Right lung (tissue), 10 donors: ENCODE data around the gene WDR35. TPM values are rescaled to one million over a fixed set of nuclear protein-coding genes. Genes with fewer than 3 reads are reported as not detected.

ENCODE experiments used
- DNase-seq, 2 donors: peaks; one replicate each; pipeline ENCODE4 v3.0.0-alpha.2; 2013
- long read RNA-seq, 8 donors: transcript quantifications; one replicate each; lab custom pipeline, GENCODE V29; 2026
- polyA plus RNA-seq, 5 donors: library from polyadenylated mRNA; unstranded; fragments of 120-200 nt; gene quantifications; one replicate each; pipeline versions ENCODE4 v1.2.1 to v1.2.3, GENCODE V29; 2013; ENCODE audit warnings: inconsistent platforms in 1 of 5, low replicate concordance in 1 of 5; ENCODE audit not compliant: insufficient read length in 5 of 5, insufficient read depth in 1 of 5

Gene WDR35
- polyA plus RNA-seq = 10 to 100 TPM; 21.1 to 42.1 (median 30.6) TPM
- long read RNA-seq, donor 1, partial matches to known transcripts = 5 of 5 reads
- long read RNA-seq, donor 1, other reads (novel, unspliced or antisense) = 0 of 5 reads
- long read RNA-seq, donor 2 = 0 reads
- long read RNA-seq, donor 3, partial matches to known transcripts = 13 of 13 reads
- long read RNA-seq, donor 3, other reads (novel, unspliced or antisense) = 0 of 13 reads
- long read RNA-seq, donor 4 = 0 reads
- long read RNA-seq, donor 5, partial matches to known transcripts = 13 of 13 reads
- long read RNA-seq, donor 5, other reads (novel, unspliced or antisense) = 0 of 13 reads
- long read RNA-seq, donor 6, full-length matches to known transcripts = 1 of 7 reads
- long read RNA-seq, donor 6, partial matches to known transcripts = 6 of 7 reads
- long read RNA-seq, donor 6, other reads (novel, unspliced or antisense) = 0 of 7 reads
- long read RNA-seq, donor 7 = 0 reads
- long read RNA-seq, donor 8 = 0 reads

DNA sequence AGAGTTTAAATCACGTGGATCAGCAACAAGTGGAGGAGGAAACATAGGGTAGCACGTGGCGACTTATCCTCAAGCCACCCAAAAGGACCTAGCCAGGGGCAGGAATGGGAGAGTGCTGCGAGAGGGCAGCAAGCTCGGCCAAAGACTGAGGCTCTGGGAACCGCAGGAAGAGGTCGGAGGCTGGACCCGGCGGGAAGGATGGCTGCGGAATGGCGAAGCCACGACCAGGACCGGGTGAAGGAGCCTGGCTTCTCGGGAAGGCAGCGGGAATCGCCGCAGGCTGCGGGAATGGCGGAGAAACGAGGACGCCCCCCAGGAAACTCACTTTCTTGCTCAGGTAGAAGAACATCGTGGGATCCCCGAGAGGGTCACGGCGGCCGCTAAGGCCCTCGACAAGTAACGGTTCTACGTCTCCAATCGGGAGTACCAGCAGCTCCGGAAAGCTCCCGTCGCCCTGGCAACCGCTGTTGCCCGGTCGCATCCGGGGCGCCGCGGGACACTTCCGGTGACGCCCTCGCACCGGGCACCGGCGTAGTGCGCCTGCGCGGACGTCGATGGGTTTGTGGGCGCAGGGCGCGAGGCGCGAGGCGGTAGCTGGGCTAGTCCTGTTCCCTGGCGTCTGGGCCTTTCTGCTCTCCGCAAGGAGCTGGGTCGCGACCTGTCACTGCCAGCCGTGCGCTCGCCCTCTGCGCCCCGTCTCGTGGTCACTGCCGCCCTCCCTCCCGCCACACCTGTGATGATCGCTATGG lies at the start of gene WDR35:
TSS of gene WDR35 (minus strand) at position 439 of the 749 bp plus-strand sequence. CDS start at position 349, 90 bp downstream.
- peak; percentile 88 to 90 for DNase-seq

DNA sequence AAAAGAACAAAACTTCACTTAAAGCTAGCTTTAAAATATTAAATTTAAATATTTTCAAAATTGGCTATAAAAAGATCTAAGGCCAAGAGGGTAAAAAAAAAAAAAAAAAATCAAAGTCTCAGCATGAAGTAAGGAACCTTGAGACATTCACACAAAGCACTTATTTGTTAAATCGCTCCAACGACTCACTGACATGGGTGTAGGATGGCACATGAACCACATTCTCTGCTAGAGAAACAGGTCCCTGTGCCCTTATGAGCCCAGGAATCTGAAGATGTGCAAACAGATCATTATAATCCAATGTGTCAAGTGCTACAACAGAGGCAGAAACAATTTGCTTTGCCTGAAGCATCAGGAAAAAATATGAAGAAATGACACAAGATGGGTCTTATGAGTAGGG lies 47.8 kb upstream of the WDR35 start:
- no peak for DNase-seq

DNA sequence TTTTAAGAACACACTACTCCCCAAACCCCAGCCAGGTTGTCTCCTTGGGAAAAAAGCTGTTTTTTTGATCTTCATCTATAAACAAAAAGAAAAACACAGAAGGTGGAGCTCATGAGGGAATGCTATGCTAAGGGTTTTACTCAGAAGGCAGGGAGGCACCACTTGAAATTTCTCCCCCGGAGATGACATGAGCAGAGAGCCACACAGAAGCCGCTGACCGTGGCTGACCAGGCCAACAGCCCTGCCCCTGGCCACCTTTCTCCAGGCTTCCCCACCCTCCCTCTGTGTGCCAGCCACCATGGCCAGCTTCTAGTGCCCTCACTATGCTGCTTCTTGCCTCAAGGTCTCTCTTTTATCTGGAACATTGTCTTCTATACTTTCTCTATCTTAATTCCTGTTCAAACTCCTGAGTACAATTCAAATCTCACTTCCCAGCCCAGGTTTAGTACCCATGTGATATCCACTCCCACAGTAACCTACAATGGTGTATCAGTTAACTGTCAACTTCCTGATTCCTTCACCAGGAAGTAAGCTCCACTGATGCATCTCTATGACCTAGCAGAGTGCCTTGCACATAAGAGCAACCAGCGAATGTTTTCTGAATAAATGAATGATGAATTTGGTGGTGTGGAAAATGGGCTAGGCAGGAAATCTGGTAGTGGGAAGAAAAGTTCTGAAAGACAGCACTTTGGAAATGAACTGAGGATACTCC lies 46.2 kb upstream of the WDR35 start:
- DNase-seq = no peak

DNA sequence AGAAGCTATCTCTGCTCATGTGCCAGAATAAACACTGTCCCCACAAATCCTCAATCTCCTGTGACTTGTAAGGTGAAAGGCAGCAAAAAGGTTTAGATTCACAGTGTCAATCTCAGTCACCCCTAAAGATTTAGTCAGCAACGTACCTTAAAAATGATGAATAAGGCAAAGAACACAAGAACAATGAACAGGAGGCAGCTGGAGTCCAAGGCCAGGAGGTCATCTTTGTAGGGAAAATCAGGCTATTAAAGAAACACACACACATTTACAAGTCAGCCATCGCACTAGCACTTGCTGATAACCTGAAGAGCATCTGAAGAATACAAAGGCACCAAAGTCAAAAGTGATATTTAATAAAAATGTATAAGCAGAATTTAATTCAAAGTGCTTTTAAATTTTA lies 44.9 kb upstream of the WDR35 start:
- DNase-seq = no peak

DNA sequence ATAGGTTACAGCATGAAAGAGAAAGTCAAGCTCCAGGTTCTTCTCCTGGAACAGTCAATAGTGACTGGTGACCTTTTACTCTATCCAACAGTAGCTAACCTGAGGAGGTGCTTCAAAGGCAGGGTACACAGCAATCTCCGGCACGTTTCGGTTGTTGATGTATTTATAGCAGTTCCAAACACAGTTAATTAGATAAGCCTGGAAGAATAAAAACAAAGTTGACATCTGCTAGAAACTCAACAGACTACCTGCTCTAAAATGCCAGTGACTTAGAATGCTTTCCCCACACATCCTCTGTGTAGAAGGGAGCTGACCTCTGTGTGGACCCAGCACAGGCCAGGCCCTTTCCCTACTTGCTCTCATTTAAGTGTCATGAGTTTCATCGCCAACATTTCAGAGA lies 44.3 kb upstream of the WDR35 start:
- no peak for DNase-seq

DNA sequence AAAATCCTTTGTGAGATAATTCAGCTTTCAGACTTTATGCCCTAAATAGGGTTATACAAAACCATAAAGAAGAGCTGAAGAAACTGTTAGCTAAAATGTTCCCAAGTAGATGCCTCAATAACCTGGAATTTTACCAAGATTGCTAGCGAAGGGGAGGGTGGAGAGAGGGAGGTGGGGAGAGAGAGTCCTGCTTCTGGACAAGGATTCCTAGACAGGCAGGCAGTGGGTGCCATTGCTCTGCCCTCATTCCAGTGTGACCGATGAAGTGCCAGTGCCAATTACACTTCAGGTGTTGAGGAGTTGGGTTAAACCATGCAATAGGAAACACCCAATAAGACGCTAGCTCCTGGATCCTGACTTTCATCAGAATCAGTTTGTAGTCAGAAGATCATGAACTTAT lies 43.4 kb upstream of the WDR35 start:
- DNase-seq = no peak

DNA sequence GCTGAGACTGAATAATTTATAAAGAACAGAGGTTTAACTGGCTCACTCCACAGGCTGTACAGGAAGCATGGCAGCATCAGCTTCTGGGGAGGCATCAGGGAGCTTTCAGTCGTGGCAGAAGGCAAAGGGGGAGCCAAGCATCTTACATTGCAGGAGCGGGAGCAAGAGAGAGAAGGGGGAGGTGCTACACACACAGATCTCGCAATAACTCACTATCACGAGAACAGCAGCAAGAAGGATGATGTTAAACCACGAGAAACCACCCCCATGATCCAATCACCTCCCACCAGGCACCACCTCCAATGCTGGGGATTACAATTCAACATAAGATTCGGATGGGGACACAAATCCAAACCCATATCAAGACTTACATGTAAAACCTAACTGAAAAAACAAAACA lies 40.3 kb upstream of the WDR35 start:
- DNase-seq = no peak

DNA sequence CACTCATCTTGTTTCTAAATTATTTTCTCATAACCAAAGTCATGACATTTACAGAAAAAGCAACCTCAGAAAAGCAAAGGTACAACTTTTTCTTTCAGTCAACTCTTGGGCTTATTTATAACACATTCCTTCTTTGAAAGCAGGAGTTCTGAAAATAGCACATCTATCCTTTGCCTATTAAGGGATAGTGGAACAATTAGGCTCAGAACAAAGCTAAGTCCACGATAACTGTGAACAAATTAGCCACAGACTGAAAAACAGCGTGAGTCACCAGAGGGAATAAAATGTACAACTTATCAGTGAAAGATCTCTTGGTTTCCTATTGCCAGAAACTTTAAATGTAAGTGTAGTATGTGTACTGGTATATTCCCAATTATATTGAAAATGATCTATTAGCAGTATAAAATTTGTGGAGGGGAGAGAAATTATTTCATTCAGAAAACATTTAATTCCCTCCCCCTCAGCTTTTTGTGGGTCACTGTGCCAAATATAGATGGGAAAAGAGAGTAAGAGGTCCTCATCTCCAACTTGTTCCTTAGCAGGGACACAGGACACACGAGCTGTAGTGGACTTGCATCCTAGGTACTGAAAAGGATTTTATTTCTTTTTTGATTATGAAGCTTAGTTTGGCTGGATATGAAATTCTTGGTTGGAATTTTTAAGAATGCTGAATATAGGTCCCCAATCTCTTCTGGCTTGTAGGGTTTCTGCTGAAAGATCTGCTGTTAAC lies 38.0 kb upstream of the WDR35 start:
- no peak for DNase-seq

DNA sequence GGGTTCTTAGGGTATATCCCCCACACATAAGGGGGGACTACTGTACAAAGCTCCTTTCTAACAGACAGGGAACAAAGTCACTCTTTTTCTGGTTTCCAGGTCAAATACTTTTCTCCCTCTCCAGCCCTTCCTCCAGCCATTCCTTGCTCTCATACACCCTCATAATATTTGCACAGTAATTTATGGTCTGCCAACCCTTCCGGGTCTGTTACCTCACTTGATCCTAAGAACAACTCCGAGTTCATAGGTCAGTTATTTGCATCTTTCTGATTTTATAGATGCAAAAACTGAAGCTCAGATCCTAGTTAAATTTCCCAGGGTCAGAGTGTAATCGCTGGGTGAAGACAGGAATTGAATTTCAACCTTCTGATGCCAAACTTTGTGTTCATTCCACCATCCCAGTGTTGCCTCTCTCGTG lies 37.4 kb upstream of the WDR35 start:
- DNase-seq = no peak

DNA sequence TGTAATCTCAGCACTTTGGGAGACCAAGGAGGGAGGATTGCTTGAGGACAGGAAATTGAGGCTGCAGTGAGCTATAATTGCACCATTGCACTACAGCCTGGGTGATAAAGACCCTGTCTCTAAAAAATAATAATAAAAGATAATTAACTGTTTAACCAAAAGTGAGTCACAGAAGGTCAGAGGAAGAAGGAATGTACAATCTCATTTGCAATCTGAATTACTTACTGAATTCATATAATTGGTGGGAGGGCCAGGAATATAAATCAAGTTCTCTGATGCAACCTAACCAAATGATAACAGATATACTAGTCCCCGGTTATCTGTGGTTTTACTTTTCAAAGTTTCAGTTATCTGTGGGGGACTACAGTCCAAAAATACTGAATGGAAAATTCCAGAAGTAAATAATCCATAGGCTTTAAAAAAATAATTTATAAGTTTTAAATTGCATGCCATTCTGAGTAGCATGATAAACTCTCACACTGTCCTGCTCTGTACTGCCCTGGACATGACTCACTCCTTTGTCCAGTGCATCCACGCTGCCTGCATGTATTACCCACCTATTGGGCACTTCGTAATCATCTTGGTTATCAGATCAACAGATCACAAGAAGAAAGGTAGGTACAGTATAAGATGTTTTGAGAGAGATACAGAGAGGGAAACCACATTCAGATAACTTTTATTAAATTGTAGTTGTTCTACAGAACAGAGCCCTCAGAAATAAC lies 35.3 kb upstream of the WDR35 start:
- no peak for DNase-seq

DNA sequence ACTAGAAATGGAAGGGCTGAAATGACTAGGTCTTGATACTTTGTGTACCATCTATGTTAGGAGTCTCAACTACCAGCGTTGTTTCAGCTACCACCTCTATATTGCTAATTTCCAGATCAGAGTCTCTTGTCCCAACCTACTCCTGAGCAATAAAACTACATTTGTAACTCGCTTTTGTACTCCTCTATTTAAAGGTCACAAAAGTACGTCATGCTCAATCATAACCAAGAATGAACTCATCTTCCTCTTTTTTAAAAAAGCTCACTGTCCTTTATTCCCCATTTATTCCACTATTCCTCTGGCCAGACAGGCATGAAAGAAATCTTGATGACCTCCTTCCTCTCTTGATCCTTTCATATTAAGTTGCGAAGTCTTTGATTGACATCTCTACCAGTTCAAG lies 33.8 kb upstream of the WDR35 start:
- no peak for DNase-seq

DNA sequence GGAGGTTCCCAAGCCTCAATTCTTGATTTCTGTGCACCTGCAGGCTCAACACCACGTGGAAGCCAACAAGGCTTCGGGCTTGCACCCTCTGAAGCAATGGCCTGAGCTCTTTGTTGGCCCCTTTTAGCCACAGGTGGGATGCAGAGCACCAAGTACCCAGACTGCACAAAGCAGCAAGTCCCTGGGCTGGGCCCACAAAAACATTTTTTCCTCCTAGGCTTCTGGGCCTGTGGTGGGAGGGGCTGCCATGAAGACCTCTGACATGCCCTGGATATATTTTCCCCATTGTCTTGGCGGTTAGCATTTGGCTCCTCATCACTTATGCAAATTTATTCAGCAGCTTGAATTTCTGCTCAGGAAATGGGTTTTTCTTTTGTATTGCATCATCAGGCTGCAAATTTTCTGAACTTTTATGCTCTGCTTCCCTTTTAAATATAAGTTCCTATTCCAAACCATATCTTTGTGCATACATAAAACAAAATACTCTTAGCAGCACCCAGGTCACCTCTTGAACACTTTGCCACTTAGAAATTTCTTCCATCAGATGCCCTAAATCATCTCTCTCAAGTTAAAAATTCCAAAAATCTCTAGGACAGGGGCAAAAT lies 31.6 kb upstream of the WDR35 start:
- DNase-seq = no peak

DNA sequence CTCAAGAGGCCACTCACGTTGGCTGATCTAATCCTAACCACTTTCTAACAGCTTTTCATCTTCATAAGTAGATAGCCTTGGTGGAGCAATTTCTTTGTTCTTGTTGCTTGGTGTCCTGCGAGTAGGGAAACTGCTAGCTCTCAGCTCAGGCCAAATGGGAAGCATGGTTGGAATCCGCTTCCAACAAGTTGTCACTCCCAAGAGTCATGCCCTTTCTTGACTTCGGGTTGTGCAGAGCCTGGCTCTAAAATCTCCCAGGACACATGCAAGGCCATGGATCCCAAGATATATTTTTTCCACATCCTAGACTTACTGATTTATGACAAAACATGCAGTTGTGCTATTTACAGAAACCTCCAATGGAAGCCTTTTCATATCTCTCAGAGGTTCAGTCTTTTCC lies 29.8 kb upstream of the WDR35 start:
- DNase-seq = no peak

DNA sequence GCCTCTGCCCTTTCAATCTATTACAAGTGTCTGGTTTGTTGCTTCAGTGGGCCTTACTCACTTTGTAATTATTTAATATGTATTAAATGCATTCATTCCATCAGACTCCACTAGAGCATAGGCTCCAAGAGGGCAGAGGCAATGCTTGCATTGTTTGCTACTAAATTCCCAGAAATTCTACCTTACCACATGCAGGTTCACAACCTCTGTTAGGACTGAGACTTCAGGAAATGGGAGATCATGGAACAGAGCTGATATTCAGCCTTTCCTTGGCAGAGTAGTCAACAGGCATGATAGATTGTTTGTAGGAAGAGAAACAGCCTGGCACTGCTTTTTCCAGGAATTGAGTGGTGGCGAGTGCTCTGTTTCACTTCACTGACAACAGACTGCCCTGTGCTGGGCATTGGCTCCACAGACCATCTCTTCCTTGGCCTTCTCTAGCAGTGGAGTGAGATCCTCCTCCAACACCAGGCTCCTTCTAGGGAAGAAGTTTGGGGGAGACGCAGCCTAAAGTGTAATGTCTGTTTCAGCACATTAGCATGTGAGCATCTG lies 28.8 kb upstream of the WDR35 start:
- no peak for DNase-seq

DNA sequence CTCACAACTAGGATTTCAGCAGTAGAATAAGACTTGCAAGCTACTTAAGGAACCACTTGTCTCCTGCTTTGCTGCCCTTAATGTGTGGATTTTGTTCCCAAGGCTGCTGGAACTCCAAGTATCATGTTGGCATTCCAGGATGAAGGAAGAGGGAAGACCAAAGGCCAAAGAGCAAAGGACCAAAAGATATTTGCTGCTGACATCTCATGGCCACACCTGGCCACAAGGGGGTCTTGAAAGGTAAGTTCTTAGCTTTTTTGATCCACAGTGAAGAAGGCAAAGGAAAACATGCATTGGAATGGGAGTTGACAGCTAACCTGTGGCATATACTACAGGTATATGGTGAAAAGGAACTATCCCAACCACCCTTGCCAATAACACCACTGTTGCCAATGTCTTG lies 26.4 kb upstream of the WDR35 start:
- DNase-seq = no peak

DNA sequence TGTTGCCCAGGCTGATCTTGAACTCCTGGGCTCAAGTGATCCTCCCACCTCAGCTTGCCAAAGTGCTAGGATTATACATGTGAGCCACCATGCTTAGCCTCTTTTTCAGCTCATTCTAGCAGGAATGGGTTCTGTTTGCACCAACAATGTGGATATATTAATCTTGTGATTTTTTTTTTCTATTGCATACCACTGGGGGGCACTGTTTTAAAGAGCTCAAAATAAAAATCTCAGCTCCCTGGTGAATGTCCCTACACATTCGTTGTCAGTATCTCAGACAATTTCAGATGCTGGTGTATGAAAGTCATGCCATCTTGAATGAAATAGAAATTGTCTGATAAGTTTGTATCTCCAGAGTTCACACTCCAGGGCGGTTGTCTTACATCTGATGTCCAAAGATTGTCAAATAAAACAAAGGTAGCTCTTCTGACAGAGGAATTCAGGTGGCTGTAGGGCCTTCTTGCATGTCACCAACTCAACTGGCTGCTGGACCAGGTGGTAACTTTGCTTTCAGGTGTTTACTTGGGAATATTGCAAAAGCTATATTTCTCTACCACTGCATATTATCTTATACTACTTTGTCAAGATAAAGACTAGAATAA lies 25.7 kb upstream of the WDR35 start:
- DNase-seq = peak in 1 of 2 donors; percentile 39

DNA sequence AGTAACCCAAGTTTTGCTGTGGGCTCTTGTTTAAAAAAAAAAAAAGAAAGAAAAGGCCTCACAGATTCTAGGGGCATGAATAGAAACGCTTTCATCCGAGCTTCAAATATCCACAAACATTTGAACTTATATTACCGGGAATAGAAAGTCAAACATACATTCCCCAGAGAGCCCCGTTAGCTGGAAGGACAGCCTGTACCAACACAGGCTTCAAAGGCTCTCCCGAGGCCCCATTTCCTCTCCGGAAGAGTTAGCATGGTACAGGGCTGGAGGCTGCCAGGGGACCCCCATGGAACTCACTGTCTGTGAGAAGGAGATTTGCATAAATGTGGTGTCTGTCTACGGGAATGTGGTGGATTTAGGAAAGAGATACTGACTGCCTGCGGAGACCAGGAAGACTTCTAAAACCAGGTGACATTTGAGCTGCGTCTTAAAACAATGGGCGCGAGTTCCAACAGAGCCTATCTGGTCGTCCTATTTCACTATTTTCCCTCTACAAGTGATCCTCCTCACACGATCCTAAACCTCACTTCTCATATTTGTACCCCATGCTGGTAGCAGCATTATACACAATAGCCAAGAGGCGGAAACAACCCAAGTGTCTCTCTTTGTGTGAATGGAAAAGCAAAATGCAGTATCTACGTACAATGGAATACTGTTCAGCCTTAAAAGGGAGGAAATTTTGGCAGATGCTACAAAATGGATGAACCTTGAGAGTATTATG lies 23.4 kb upstream of the WDR35 start:
- DNase-seq = no peak

DNA sequence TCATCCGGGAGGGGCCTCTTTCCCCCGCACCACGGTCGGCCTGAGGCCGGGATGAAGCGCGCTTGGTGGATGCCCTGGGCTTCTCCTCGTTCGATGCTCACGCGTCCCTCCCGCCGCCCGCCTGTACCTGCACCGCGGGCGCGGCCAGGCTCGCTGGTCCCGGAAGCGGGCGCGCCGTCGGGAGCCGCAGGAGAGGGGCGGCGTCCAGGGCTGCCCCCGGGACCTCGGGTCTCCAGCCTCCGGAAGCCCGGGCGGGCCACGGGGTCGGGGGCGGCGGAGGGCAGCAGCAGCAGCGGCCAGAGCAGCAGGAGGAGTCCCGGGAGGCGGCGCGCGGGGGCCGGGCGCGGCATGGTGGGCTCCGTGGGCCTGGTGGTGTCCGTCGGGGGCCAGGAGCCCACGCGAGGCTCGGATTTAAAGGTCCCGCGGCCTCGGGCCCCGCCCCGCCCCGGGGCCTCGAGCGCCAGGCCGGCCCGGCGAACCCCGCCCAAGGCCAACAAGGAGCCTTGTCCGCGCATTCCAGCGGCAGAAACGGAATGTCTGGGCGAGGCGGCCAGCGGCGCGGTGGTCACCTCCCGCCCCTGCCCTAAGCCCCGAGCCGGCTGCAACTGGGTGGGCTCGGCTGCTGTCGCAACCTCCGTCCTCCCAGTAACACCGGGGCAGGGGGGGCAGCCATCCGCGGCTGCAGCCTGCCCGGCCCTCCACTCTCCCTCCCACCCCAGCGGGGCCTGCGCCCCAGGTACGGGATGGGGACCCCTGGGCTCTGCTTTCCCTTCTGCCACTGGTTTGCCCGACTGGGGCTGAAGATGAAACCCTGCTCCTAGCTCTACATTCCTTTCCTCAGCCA lies 22.6 kb upstream of the WDR35 start, which contains the start of gene MATN3:
TSS of gene MATN3 (minus strand) at position 387 of the 844 bp plus-strand sequence. CDS start at position 350, 37 bp downstream.
- DNase-seq = peak in 1 of 2 donors; percentile 31
